Activated T-cell treated with anti-CD3 and anti-CD28 coated beads, Interleukin-2, amount 50 U/mL, for 24 hours (primary cell): ENCODE measurements around the gene S100A12.
"Not testable (repeated sequence)": the region's sequence is repeated elsewhere in the genome, so short reads cannot be mapped to it uniquely, and the experiment has no call there.

ENCODE experiments used
- DNase-seq: peaks from one replicate; pipeline ENCODE4 v3.0.0-alpha.2; 2020
- H3K27ac Mint-ChIP-seq: 2 replicates; pipeline ENCODE4 v1.8.0; 2020; ENCODE audit warnings: mild to moderate bottlenecking, mixed read lengths
- H3K27me3 Mint-ChIP-seq: 2 replicates; pipeline ENCODE4 v1.8.0; 2020; ENCODE audit warnings: mixed read lengths
- H3K36me3 Mint-ChIP-seq: 2 replicates; pipeline ENCODE4 v1.8.0; 2020; ENCODE audit warnings: low read depth, mixed read lengths
- H3K4me1 Mint-ChIP-seq: 2 replicates; pipeline ENCODE4 v1.8.0; 2020; ENCODE audit warnings: low read depth, mixed read lengths
- H3K4me3 Mint-ChIP-seq: 2 replicates; pipeline ENCODE4 v1.8.0; 2020; ENCODE audit warnings: mild to moderate bottlenecking, moderate library complexity, mixed read lengths
- H3K9me3 Mint-ChIP-seq: 2 replicates; pipeline ENCODE4 v1.8.0; 2020; ENCODE audit warnings: mixed read lengths

Gene S100A12

GRCh38 chr1:153355445-153356071 lies 19.9 kb downstream of the S100A12 start:
- peak; percentile 48 for DNase-seq
- Mint-ChIP-seq H3K36me3 (no peaks in the 10 kb centered on the region), H3K27me3 (peaks cover 6% of the 10 kb centered on the region), H3K4me3 (no peak overlapping the region), H3K4me1 (peaks cover 13% of the 10 kb centered on the region), H3K9me3 (no peaks in the 10 kb centered on the region), H3K27ac (no peak overlapping the region)

GRCh38 chr1:153354515-153355193 lies 20.8 kb downstream of the S100A12 start:
- no peaks in the 10 kb centered on the region for H3K9me3 Mint-ChIP-seq
- peaks cover 7% of the 10 kb centered on the region for H3K27me3 Mint-ChIP-seq
- no peak for DNase-seq
- no peak overlapping the region for H3K4me3 Mint-ChIP-seq
- no peak overlapping the region for H3K27ac Mint-ChIP-seq
- H3K4me1 Mint-ChIP-seq: peaks cover 13% of the 10 kb centered on the region
- no peaks in the 10 kb centered on the region for H3K36me3 Mint-ChIP-seq

GRCh38 chr1:153353226-153353947 lies 22.0 kb downstream of the S100A12 start:
- no peak overlapping the region for H3K4me3 Mint-ChIP-seq
- H3K27me3 Mint-ChIP-seq: peaks cover 18% of the 10 kb centered on the region
- no peaks in the 10 kb centered on the region for H3K36me3 Mint-ChIP-seq
- no peaks in the 10 kb centered on the region for H3K9me3 Mint-ChIP-seq
- DNase-seq: no peak
- H3K27ac Mint-ChIP-seq: no peak overlapping the region
- peaks cover 13% of the 10 kb centered on the region for H3K4me1 Mint-ChIP-seq

- no peak overlapping the region for H3K4me3 Mint-ChIP-seq
Observed at GRCh38 chr1:153352523-153352922, 22.9 kb downstream of the S100A12 start.

GRCh38 chr1:153350321-153350957 lies 25.0 kb downstream of the S100A12 start:
- Mint-ChIP-seq H3K4me3 (no peak overlapping the region), H3K9me3 (no peaks in the 10 kb centered on the region), H3K27ac (no peak overlapping the region), H3K36me3 (no peaks in the 10 kb centered on the region), H3K27me3 (peaks cover 32% of the 10 kb centered on the region), H3K4me1 (peaks cover 13% of the 10 kb centered on the region)
- no peak for DNase-seq

More at GRCh38 chr1:153352523-153352922, 22.9 kb downstream of the S100A12 start:
- peaks cover 6% of the 10 kb centered on the region for H3K4me1 Mint-ChIP-seq
- peaks cover 24% of the 10 kb centered on the region for H3K27me3 Mint-ChIP-seq
- no peak overlapping the region for H3K27ac Mint-ChIP-seq
- H3K9me3 Mint-ChIP-seq: no peaks in the 10 kb centered on the region
- DNase-seq: peak; percentile 67
- H3K36me3 Mint-ChIP-seq: no peaks in the 10 kb centered on the region

- Mint-ChIP-seq H3K4me1 (peaks cover 20% of the 10 kb centered on the region), H3K9me3 (no peaks in the 10 kb centered on the region), H3K27ac (no peak overlapping the region), H3K4me3 (no peak overlapping the region), H3K27me3 (peaks cover 32% of the 10 kb centered on the region), H3K36me3 (no peaks in the 10 kb centered on the region)
- DNase-seq: no peak
Observed at GRCh38 chr1:153349363-153350320, 25.8 kb downstream of the S100A12 start.

- peaks cover 32% of the 10 kb centered on the region for H3K27me3 Mint-ChIP-seq
- no peaks in the 10 kb centered on the region for H3K9me3 Mint-ChIP-seq
Observed at GRCh38 chr1:153348511-153349362, 26.7 kb downstream of the S100A12 start, which contains the start of gene PGLYRP4. PGLYRP4 (minus strand) TSS chr1:153348841; CDS start chr1:153347932, 909 bp downstream.

GRCh38 chr1:153347856-153348255 lies 27.6 kb downstream of the S100A12 start:
- Mint-ChIP-seq H3K27me3 (peaks cover 32% of the 10 kb centered on the region), H3K4me1 (peaks cover 31% of the 10 kb centered on the region)
- no peak for DNase-seq

More at GRCh38 chr1:153348511-153349362, 26.7 kb downstream of the S100A12 start, which contains the start of gene PGLYRP4:
- no peak within 1 kb of the TSS for H3K4me3 Mint-ChIP-seq
- peaks cover 27% of the 10 kb centered on the region for H3K4me1 Mint-ChIP-seq
- H3K27ac Mint-ChIP-seq: no peak within 1 kb of the TSS
- no peaks in the 10 kb centered on the region for H3K36me3 Mint-ChIP-seq
- no peak for DNase-seq

GRCh38 chr1:153347049-153347448 lies 28.4 kb downstream of the S100A12 start:
- not testable (repeated sequence) for H3K36me3 Mint-ChIP-seq, H3K27ac Mint-ChIP-seq, H3K4me3 Mint-ChIP-seq, DNase-seq, H3K9me3 Mint-ChIP-seq
- peaks cover 39% of the 10 kb centered on the region for H3K27me3 Mint-ChIP-seq
- H3K4me1 Mint-ChIP-seq: peaks cover 34% of the 10 kb centered on the region

More at GRCh38 chr1:153347856-153348255, 27.6 kb downstream of the S100A12 start:
- no peak overlapping the region for H3K27ac Mint-ChIP-seq
- no peak overlapping the region for H3K4me3 Mint-ChIP-seq
- no peaks in the 10 kb centered on the region for H3K36me3 Mint-ChIP-seq
- no peaks in the 10 kb centered on the region for H3K9me3 Mint-ChIP-seq

- Mint-ChIP-seq H3K9me3 (no peaks in the 10 kb centered on the region), H3K27me3 (peaks cover 39% of the 10 kb centered on the region), H3K4me3 (no peak overlapping the region), H3K4me1 (peaks cover 34% of the 10 kb centered on the region), H3K36me3 (no peaks in the 10 kb centered on the region), H3K27ac (no peak overlapping the region)
- DNase-seq: no peak
Observed at GRCh38 chr1:153346077-153346723, 29.2 kb downstream of the S100A12 start.

GRCh38 chr1:153345187-153346076 lies 30.0 kb downstream of the S100A12 start:
- no peak overlapping the region for H3K4me3 Mint-ChIP-seq
- DNase-seq: no peak
- H3K4me1 Mint-ChIP-seq: peaks cover 36% of the 10 kb centered on the region
- no peaks in the 10 kb centered on the region for H3K9me3 Mint-ChIP-seq
- H3K27me3 Mint-ChIP-seq: peaks cover 36% of the 10 kb centered on the region
- H3K27ac Mint-ChIP-seq: no peak overlapping the region
- H3K36me3 Mint-ChIP-seq: no peaks in the 10 kb centered on the region

- no peak overlapping the region for H3K4me3 Mint-ChIP-seq
Observed at GRCh38 chr1:153344718-153345025, 30.7 kb downstream of the S100A12 start.

More at GRCh38 chr1:153344718-153345025, 30.7 kb downstream of the S100A12 start:
- H3K27ac Mint-ChIP-seq: no peak overlapping the region
- H3K4me1 Mint-ChIP-seq: peaks cover 42% of the 10 kb centered on the region
- H3K27me3 Mint-ChIP-seq: peaks cover 35% of the 10 kb centered on the region
- no peaks in the 10 kb centered on the region for H3K36me3 Mint-ChIP-seq
- no peaks in the 10 kb centered on the region for H3K9me3 Mint-ChIP-seq
- DNase-seq: no peak
